NCI-H2081 (cell line): ENCODE measurements around the gene ERMAP.
"Not testable (repeated sequence)": the region's sequence is repeated elsewhere in the genome, so short reads cannot be mapped to it uniquely, and the experiment has no call there.

Experiments
- DNase-seq, 2 experiments: peaks; one replicate each; lab custom pipeline; 2025; lab: John Stamatoyannopoulos, UW

ERMAP gene

GRCh38 chr1:42807056-42807668 is 9.8 kb upstream of the ERMAP start:
- DNase-seq: no peak

GRCh38 chr1:42814815-42815214 is 2.1 kb upstream of the ERMAP start:
- not testable (repeated sequence) for DNase-seq

GRCh38 chr1:42815941-42816584 is 859 bp upstream of the ERMAP start:
- DNase-seq: peak; percentile 59 to 65

- no peak for DNase-seq
These were observed 482 bp downstream of the ERMAP start for GRCh38 chr1:42817440-42817767.

GRCh38 chr1:42817976-42818375 is 1.1 kb downstream of the ERMAP start:
- no peak for DNase-seq

- no peak for DNase-seq
These were observed 3.9 kb downstream of the ERMAP start for GRCh38 chr1:42820813-42821212.

- DNase-seq: no peak
These were observed 4.8 kb downstream of the ERMAP start for GRCh38 chr1:42821690-42822089.

- DNase-seq: peak in 1 of 2 experiments; percentile 38
These were observed 6.0 kb downstream of the ERMAP start for GRCh38 chr1:42822800-42823392.

- DNase-seq: no peak
These were observed 7.6 kb downstream of the ERMAP start for GRCh38 chr1:42824481-42825035.

GRCh38 chr1:42825036-42825851 is 8.3 kb downstream of the ERMAP start:
- DNase-seq: no peak

GRCh38 chr1:42830631-42831030 is 13.7 kb downstream of the ERMAP start:
- no peak for DNase-seq

- DNase-seq: no peak
These were observed 14.4 kb downstream of the ERMAP start for GRCh38 chr1:42831273-42831672.

GRCh38 chr1:42832641-42833240 is 15.8 kb downstream of the ERMAP start:
- no peak for DNase-seq

GRCh38 chr1:42833981-42834380 is 17.1 kb downstream of the ERMAP start:
- no peak for DNase-seq

GRCh38 chr1:42834803-42835202 is 17.9 kb downstream of the ERMAP start:
- DNase-seq: no peak

GRCh38 chr1:42835422-42835821 is 18.5 kb downstream of the ERMAP start:
- no peak for DNase-seq

- no peak for DNase-seq
These were observed 20.8 kb downstream of the ERMAP start for GRCh38 chr1:42837709-42838108.

GRCh38 chr1:42838482-42839190 is 21.7 kb downstream of the ERMAP start:
- DNase-seq: no peak

GRCh38 chr1:42841010-42841409 is 24.1 kb downstream of the ERMAP start:
- DNase-seq: no peak

- no peak for DNase-seq
These were observed 24.7 kb downstream of the ERMAP start for GRCh38 chr1:42841440-42842147.
